HG03469 (cell line): ENCODE measurements around the gene ARHGAP42.
"Not testable (repeated sequence)": the region's sequence is repeated elsewhere in the genome, so short reads cannot be mapped to it uniquely, and the experiment has no call there.

Experiments
- ATAC-seq: cut with Tn5 transposase; IDR thresholded peaks from one replicate; pipeline ENCODE4 v1.9.1; 2021; ENCODE audit warnings: mild to moderate bottlenecking, moderate library complexity, moderate number of reproducible peaks; ENCODE audit not compliant: unreplicated experiment

The ARHGAP42 gene

DNA sequence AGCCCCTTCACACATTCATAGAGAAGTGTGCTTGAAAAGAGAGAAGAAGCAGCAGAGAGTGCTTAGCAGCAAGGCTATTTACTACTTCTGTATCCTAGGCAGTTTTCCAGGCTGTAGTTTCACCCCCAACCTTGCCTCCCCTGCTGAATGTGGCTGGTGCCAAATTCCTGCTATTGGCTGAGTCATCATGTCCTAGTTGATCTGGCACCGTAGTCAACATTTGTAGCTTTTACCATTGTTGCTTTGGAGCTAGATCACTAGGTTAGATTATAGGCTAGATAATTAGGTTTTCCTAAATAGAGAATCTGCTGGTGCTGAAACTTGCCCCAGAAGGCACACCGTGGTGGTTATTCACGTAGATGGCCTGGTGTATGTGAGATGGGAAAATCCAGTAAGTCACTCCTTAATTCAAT is 32.7 kb downstream of the ARHGAP42 start:
- ATAC-seq, result no peak

DNA sequence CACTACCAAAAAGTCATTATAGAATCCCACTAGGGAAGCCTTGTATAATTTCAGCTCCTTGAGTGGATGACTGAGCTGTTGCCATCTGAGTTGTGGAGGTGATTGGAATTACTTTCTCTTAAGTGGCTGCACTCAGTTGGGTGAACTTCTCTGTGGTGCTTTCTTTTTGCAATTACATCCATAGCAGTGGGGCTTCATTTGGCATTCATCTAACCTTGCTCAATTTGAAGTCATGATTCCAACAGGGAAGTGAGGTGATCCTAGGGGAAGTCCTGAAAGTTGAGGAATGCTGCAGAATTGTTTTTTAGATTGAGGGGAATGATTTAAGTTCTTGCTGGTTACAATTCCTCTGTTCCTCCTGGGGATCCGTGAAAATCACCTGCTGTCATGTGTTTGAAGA is 39.6 kb downstream of the ARHGAP42 start:
- no peak for ATAC-seq

DNA sequence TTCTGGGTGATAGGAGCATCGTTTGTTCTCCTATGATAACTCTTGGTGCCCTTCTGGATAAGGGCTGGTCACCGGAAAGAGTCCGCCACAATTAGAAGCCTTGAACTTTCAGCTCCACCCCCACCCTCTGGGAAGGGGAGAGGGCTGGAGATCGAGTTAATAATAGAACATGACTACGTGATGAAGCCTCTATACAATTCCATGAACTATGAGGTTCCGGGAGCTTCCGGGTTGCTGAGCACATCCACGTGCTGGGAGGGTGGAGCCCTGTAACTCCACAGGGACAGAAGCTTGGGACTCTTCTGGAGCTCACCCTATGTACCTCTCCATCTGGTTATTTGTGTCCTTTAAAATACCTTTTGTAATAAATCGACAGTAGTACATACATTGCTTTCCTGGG is 40.3 kb downstream of the ARHGAP42 start:
- no peak for ATAC-seq

DNA sequence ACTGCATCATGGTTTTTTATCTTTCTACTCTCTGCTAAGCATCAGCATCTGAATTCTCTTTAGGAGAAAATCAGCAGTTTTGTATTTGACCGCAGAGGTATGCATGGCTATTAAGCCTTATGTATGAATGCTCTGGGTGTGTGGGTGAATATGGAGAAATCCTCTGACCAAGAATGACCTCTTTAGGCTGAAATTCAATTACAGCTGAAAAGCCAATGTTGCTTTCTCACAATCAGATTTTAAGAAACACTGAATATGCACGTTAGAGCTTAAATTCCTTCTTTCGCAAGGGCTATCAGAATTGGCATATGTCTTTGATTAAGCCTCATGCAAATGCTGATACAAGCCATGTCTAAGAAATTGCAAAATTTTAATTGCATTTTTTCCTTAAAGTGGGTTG is 43.2 kb downstream of the ARHGAP42 start:
- ATAC-seq, result no peak

DNA sequence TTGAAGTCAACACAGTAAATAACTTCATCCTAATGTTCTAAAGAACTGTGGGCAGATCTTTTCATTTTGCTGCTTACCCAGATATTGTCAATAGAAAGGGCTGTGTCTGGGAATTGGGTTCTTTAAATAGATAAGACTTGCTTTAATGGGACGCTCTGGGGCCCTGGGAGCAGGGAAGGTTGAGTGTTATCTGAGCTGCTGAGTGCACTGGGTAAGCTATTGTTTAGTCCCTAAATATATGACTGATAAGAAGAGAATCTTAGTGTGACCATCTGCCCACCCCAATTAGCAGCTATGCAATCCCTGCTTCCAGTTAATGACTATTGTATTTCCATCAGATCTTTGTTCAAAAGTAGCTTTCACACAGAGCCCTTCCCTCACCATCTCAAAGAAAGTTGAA is 44.4 kb downstream of the ARHGAP42 start:
- no peak for ATAC-seq

DNA sequence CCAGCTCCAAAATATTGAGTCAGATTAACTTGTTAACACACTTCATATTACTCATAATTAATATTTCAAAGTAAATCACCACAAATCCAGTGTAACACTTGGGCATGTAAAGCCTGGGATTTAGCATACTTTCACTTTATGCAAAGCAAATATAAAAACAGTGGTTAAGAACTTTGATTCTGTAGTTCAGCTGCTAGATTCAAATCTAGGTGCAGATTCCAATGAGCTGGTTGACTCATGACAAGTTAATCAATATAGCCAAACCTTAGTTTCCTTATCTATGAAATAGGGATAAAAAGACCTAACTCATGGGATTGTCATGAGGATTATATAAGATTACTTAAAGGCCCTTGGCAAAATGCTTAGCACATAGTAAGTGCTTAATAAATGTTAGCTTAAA is 45.9 kb downstream of the ARHGAP42 start:
- no peak for ATAC-seq

DNA sequence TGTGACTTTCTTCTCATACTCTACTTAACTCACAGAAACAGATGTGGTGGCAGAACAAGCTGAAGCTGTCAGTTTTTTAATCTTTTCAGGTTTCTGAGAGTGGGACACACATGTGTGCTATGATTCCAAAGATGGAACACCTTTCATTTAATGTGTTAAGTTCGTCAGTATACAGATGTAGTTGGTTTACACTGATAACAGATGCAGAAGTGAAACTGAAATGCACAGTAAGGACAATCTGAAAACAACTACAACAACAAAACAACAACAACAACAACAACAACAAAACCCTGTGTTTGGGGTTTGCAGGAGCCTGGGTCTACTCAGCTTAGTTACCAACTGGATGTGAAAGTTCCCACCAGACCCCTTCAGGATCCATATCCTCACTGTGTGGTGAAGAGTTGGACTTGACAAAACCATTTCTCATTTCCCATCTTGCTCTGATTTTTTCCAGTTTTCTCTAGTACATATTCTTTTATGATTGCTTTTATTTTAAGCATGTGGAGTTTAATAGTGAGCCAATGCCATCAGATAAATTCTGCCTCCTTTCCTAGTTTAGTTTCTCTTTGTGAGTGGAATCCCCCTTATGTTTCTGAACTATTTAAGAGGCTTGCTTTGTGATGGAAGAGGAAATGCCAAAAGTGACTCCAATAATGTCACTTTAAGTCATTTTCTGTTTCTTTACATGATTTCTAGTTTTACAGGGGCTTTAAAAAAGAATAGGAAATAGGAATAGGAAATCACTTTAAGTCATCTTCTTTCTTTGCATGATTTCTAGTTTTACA is 47.8 kb downstream of the ARHGAP42 start:
- peak; percentile 52 for ATAC-seq

DNA sequence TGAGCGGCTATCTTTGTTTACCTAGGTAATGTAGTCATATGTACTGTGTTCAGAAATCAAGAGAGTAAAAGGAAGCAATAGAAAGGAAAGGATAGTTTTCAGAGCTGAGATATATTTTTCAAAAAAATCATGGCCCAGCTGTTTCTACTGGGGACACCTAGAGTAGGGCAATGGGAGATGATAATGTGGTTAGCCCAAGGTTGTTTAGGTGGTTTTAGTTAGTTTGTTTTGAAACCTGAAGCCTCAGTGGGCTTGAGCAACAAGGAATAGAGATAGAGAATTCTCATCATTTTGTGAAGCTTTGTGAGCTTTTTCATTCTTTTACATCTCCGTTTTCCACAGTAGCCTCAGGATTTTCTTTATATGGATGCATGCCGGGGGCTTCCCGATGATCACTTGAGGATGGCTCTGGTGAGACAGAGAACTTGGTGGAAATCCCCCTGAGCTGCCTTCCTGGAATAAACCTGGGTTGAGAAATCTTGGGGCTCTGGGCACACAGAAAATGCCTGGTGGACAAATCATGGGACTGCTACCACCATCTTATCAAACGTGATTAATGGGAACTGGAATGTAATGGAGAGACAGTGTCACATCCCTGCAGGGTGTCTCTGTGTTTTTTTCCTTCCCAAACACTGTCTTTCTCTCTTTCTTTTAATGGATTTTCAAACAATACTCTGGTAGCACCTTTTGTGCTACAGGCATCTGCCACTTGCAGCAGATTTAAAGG is 49.0 kb downstream of the ARHGAP42 start:
- no peak for ATAC-seq

DNA sequence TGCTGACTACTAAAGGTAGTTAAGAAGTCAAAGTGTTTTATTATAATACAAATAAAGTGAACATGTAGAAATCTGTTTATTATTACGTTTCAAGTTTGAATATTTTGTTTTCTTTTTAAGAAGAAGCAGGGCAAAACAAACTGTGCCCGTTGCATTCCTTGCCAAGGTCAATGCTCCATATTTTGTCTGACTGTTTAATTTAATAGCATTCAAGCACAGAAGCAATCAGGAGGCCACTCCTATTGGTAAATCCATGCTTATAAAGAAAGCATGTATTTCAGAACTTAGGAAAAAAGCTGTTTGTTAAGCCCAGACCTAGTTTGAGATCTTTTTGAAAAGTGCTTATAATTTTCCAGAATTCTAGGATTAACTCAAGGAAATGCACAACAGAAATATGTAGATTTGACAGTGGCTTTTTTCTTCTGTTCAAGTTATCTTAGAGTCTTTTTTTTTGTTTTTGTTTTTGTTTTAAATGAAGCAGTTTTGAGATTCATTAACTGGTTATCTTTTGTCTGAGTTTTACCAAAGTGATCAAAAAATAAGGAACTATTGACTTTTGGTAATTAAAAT is 51.7 kb downstream of the ARHGAP42 start:
- ATAC-seq, result no peak

DNA sequence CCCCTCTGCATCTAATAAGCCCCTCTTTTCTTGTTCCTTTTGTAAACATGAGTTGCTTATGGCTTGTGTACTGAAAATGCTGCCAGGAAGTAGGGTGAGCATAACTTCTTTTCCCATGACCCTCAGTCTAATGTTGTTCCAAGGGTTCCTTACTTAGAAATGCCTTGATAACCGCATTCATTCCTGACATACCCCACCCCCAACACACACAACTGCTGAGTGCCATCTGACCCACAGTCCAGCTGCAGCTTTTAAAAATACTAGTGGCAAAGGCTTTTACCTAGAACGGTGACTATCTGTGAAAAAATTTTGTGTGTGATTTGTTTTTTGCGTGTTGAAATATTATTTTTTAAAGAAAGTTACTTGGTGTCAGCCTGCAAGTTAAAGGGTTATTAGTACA is 52.6 kb downstream of the ARHGAP42 start:
- ATAC-seq, result no peak

DNA sequence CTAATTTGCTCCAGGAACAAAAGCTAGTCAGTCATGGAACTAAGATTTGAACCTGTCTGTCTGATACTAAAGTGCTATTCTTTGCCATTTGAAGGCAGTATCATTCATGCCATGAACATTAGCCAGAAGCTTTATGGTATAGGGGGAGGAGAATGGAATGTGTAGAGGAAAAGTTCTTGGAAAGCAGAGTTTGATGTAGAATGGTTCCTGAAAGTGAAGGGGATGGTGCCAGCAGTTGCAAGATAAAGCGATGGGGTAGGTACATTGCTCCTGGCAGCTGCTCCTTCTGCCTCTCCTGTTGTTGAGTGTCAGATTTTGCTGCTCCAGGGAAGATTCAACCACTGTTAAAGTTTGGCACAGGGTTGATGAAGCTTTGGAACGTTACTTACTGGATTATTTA is 53.4 kb downstream of the ARHGAP42 start:
- ATAC-seq, result no peak

DNA sequence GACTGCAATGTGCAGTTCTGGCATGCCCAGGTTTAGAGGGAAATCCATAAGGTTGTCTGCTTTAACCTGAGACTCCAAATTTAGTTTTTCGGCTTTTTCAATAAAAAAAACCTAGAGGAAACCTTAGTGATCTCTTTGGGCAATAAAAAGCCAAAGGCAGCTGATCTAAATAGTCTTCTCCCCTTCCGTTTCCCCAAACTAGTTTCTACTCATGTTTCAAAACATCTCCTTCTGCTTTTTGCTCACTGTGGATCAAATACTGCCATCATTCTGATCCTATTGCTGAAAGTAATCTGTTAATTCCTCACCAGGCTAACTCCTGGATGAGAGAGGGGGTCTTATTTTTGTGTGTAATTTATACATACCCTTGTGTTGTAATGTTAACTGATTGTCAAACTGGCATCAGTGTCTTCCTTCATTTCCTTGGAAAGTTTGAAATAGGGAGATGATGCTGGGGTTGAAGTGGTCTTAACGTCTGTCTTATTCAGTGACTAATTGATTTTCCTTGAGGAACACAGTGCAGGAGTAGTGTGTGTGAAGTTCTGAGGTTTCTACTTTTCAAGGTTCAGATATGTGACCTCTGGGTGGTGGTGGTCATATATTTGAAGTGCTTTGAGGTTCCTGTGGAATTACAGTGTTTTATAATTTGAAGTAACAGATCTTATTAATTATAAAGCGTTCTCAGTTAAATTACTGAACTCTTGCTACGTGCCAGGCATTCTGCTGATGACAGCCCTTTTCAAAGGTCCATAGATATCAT is 55.0 kb downstream of the ARHGAP42 start:
- ATAC-seq, result no peak

DNA sequence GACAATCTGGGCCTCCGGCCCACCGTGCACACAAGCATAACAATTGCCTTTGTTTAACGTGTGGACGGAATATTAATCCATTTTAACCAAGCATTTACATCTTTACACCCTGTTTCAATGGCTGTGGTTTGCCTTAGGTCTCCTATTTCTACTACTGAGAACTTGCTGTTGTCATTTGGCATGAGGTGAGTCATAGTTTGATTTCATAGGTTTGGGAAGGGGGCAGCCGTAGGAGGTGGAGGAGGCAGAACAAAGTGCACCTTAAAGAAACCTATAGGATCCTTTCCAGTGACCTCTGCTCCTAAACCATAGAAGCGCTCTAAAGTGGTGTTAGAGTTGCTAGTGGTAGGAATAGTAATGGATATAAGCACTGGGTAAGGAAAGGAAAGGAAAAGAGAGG is 59.4 kb downstream of the ARHGAP42 start:
- no peak for ATAC-seq

DNA sequence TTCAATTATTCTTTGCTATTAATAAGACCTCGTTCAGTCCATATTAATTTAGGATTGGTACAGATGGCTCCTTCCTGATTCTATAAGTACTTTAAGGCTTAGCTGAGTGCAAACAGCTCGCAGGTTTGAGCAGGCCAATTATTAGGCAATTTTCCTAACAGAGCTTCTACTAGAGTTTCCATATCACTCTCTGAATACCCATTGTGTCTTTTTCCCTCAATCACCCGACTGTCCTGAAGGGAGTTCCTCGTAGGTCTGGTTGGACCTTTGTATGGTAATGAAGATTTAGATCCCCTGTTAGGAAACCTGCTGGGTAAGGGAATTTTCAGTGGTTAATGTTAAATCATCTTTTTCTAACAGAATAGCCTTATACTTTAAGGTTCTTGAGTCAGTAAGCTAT is 61.1 kb downstream of the ARHGAP42 start:
- ATAC-seq, result no peak

DNA sequence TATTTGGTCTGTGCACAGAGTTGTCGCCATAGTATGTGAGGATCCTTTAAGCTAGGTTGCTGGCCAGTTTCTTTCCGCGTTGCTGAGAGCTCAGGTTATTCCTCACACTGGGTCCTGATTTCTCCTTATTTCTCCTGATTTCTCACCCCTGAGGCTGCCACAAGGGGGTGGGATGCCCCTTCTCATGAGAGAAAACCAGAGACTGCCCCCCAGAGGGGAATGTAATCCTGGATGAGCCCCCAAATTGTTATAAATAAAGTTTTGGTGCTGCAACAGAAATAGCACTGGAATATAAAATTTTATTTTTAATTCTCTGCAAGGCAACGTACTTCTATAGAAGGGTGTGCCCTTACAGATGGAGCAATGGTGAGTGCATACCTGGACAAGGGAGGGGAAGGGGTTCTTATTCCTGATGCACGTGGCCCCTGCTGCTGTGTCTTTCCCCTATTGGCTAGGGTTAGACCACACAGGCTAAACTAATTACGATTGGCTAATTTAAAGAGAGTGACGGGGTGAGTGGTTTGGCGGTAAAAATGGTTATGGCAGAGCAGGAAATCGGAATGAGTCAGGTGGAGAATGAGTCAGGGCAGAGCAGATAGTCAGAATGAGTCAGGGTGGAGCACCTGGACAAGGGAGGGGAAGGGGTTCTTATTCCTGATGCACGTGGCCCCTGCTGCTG is 62.9 kb downstream of the ARHGAP42 start:
- not testable (repeated sequence) for ATAC-seq

DNA sequence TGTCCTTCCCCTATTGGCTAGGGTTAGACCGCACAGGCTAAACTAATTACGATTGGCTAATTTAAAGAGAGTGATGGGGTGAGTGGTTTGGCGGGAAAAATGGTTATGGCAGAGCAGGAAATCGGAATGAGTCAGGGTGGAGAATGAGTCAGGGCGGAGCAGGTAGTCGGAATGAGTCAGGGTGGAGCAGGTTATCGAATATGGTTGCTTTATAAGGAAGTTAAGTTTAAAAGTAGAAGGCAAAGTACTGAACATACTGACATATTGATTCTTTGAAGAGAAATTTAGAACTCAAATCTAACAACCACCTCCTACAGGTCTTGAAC is 63.4 kb downstream of the ARHGAP42 start:
- ATAC-seq, result not testable (repeated sequence)

DNA sequence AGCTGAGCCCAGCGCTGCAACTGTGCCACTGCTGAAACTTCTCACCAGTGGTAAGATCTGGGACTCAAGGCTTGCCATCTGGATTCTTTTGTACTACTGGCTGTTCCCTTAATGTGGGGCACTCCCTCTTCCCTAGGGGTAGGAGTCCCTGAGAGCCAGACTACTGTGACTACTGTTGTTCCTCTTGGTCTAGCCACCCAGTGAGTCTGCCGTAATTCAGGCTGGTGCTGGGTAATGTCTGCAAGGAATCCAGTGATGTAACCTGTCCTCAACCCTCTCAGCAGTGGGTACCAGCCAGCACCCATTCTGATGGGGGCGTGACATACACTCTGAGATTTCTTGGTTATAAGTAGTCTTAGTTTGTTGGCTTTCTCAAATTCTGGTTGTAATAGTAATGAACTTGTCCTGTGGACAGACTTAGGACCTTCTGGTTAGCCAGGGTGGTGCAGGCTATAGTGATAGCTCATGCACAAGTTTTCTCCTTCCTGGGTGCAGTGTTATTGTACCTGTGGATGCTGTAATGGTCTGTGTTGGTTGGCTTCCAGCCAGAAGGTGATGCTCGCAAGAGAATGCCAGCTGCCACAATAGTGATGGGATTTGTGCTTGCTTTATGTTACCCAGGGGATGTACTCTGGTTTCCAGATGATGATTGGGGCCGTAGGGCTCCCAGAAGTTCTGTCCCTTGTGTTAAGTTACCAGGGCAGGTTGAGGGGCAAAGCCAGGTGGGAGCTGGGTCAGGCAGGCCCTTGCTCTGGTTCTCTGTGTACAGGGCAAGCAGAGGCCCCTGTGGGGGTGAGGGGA is 65.5 kb downstream of the ARHGAP42 start:
- no peak for ATAC-seq

DNA sequence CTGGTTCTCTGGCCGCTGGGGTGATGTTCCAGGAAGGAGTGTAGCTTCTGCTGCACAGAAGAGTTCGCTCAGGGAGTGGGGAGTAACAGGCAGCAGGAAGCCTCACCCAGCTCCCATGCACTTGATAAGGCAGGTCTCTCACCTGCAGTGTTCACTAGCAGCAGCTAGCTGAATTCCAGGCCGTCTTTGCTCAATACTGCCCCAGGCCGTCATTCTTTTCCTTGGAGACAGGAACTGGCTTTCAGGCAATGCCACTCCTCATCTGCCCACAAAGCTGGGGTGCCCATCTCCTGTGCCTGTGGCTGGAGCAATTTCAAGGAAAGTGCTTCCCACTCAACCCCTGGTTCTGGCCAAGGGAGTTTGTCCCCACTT is 66.1 kb downstream of the ARHGAP42 start:
- ATAC-seq, result no peak

DNA sequence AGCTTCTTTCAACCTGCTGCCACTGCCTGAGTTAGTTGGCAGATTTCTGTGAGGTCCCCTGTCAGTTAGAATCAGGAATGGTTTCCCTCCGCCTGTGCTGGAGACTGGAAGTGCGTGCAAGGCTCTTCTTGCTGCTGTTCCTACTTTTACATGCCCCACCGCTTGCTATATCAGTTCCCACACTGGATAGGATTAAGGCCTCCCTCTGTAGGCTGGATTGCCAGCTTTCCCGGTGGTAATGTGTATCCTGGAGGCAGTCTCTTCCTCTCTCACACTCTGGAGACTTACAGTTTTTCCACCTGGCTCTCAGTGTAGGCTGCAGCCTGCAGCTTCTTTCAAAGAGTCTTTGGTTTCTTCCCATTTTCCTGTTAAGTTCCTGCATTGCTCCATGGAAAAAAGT is 66.5 kb downstream of the ARHGAP42 start:
- no peak for ATAC-seq

DNA sequence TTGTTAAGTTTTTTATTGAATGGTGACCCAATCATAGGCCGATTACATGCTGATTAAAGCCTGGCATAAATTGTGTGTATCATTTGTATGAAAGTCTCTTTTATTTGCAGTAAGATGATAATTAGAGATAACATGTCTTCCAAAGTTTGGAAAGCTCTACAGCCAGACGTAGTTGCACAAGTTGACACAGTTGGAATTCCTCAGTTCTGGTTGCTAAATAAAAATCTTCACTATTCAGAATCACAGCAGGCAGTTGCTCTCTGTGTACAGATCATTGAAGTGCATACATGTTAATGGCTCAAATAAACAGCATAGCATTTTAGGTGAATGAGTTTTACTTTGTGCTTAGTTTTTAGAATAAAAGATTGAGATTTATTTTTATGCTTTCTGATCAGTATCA is 69.5 kb downstream of the ARHGAP42 start:
- no peak for ATAC-seq
